ENCODE data around the gene DHX34.
"Not testable (repeated sequence)": the region's sequence is repeated elsewhere in the genome, so short reads cannot be mapped to it uniquely, and the experiment has no call there.

Gene DHX34

DNA sequence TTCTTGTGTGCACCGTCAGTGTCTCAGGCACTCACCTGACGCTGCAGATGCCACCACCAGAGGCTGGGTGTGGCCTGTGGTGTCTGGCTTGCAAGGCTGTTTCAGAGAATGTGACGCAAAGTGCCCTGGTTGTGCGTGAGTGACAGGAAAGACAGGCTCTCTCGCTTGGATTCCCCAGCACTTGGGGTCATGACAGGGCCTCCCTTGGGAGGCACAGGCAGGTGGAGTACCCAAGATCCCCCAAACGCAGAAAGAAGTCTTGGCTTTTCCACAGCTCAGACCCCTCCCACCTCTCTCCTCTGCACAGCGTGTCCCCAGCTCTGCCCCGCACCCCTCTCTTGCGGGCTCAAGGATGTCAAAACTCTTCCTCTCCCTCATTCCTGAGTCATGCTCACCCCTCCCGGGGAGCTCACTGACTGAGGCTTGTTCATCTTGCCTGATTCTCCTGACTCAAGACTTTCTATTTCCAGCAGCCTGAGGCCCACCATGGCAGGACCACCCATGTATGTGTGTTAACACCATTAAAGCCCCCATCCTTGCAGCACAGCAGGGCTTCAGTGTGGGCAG, 21.0 kb downstream of the DHX34 start:
- no peak for DNase-seq (ENCODE audit: low spot score)

GRCh38 chr19:47371261-47371660, 22.1 kb downstream of the DHX34 start:
- DNase-seq (ENCODE audit: low spot score): no peak

DNA sequence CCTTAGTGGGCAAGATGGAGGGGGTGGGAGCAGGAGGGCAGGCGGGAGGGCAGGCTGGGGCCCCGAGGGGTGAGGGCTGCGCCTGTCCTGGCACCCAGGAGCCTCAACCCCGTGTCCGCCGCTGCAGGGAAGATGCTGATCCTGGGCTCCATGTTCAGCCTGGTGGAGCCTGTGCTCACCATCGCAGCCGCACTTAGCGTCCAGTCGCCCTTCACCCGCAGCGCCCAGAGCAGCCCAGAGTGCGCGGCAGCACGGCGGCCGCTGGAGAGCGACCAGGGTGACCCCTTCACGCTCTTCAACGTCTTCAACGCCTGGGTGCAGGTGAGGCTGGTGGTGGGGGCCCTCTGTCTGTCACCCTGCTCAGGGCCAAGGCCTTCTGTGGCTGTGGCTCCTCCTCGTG, 23.5 kb downstream of the DHX34 start:
- no peak for DNase-seq (ENCODE audit: low spot score)

DNA sequence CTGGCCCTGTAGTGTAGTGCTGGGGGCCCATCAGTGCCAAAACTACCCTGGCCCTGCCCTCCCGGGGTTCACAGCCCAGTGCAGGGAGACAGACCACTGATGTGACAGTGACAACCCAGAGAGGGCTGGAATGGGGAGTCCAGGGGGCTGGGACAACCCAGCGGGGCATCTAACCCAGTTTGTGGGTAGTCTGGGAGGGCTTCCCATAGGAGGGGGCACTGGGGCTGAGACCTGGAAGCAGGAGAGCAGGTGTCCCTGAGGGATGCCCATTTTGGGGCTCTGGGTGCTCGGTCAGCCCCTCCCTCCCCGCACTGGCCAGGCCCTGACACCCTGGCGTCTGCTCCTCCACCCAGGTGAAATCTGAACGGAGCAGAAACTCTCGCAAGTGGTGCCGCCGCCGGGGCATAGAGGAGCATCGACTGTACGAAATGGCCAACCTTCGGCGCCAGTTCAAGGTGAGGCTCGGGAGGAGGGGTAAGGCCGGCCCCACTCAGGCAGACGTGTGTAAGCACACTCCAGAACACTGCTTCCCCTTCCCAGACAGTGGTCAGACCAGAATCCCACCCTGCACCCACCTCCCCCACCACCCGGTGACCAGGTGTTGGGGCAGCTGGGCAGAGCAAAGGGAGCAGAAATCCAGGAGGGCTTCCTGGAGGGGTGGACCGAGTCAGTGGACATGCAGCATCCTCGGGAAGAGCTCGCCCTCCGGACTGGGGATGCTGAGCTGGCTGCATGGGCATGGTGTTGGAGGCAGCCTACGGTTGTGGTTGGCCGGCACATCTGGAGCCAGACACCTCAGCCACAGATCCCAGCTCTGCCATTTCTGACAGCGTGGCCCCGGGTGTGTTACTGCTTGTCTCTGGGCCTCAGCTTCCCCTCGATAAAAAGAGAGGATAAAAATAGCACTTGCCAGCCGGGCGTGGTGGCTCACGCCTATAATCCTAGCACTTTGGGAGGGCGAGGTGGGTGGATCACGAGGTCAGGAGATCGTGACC, 24.4 kb downstream of the DHX34 start:
- DNase-seq (ENCODE audit: low spot score): no peak

GRCh38 chr19:47374876-47375693, 26.0 kb downstream of the DHX34 start:
- no peak for DNase-seq (ENCODE audit: low spot score)

DNA sequence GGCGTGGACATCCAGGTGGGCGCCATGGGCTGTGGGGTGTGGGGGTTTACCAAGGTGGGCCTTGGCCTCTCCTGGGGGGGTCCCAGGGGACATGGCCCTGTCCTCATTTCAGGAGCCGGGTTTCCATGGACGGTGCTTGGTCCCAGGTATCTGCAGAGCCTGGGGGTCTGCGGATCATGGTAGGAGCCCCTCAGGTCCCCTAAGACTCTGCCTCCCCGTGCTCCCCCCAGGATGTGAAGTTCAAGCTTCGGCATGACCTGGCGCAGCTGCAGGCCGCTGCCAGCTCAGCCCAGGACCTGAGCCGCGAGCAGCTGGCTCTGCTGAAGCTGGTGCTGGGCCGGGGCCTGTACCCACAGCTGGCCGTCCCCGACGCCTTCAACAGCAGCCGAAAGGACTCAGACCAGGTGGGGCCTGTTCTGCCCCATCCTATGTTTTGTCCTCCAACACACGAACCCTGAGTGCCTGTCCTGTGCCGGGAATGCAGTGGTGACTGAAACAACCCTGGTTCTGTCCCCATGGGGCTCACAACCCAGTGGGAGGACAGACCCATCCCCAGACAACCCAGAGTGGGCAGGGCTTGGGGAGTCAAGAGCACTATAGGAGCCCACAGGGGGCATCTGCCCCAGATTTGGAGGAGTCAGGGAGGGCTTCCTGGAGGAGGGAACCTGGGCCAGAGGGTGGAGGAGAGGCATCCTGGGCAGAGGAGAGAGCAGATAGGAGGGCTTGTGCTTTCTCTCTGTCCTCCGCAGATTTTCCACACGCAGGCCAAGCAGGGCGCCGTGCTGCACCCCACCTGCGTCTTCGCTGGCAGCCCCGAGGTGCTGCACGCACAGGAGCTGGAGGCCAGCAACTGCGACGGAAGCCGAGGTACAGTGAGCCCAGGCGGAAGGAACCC, 26.8 kb downstream of the DHX34 start:
- no peak for DNase-seq (ENCODE audit: low spot score)

DNA sequence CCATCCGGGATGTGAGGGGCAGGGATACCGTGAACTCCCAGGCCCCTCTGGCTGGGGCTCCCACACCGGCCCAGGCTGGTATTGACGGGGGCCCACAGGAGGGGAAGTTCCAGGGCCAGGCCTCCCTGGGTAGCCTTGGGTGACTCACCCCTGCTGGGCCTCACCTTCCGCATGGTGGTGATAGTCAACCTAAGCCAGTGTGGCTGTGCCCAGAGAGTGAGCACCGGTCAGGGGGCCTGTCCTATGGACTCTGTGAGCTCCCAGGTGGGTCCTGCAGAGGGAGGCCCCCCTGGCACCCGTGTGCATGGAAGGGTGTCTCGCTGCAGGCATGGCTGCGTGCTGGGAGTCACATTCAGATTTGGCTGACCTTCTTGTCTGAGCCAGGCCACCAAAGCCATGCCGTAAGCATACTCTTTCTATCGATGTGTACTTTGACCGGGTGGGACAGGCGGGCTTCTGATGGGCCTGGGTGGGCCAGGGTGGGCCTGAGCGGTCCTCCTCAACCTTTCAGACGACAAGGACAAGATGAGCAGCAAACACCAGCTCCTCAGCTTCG, 27.6 kb downstream of the DHX34 start:
- no peak for DNase-seq (ENCODE audit: low spot score)

DNA sequence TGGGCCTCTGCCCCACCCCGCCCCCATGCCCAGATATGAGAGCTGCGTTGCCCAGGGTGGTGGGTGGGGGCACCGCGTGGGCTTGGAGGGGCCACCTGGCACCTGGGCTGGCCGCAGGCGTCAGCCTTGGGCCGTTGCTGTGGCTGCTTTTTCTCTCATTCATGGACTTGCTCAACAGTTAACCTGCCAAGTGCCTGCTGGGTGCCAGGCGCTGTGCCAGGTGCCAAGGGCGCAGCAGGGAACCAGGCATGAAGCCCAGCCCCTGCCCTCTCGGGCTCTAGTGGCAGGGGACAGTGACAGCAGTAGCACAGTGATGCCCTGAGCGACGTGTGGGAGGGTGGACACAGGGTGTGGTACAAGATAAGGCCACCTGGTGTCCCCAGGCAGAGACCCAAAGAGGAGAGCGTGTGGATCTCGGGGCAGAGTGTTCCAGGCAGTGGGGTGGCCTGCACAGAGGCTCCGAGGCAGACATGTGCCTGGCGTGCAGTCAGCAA, 28.1 kb downstream of the DHX34 start:
- no peak for DNase-seq (ENCODE audit: low spot score)

- no peak for DNase-seq (ENCODE audit: low spot score)
Observed at GRCh38 chr19:47377801-47378200, 28.7 kb downstream of the DHX34 start.

DNA sequence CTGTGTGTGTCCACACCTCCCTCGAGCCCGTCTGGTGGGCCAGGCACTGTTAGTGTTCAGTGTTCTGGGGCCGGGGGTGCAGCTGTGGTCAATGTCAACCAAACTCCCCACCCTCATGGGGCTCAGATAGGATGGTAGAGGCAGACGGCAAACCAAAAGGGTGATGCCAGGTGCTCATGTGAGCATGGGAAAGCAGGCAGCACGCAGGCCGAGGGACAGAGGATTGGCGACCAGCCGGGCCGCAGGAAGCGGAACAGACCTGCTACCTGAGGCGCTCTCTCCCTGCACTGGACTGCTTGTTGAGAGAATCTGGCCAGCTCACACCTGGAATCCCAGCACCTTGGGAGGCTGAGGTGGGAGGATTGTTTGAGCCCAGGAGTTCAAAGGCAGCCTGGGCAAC, 29.1 kb downstream of the DHX34 start:
- DNase-seq (ENCODE audit: low spot score): no peak

- no peak for DNase-seq (ENCODE audit: low spot score)
Observed at GRCh38 chr19:47379381-47379938, 30.3 kb downstream of the DHX34 start.

DNA sequence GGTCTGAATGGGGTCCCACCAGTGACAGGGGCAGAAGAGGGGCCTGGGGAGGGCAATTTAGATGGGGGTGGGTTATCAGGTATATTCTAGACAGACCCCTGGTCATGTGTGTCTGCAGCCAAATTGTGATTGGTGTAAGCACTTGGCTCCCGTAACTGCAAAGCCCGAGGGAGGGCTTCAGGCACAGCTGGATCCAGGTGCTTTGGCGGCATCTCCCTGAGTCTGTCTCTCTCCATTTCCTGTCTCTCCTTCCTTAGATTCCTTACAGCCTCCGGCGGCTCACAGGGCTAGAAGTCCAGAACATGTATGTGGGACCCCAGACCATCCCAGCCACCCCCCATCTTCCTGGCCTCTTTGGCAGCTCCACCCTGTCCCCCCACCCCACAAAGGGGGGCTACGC, 31.4 kb downstream of the DHX34 start:
- DNase-seq (ENCODE audit: low spot score): no peak

GRCh38 chr19:47381121-47381520, 32.0 kb downstream of the DHX34 start:
- no peak for DNase-seq (ENCODE audit: low spot score)

- DNase-seq (ENCODE audit: low spot score): no peak
Observed at GRCh38 chr19:47381653-47382279, 32.7 kb downstream of the DHX34 start.

- DNase-seq (ENCODE audit: low spot score): not testable (repeated sequence)
Observed at GRCh38 chr19:47383890-47384289, 34.8 kb downstream of the DHX34 start.

- not testable (repeated sequence) for DNase-seq (ENCODE audit: low spot score)
Observed at GRCh38 chr19:47384533-47384932, 35.4 kb downstream of the DHX34 start.

DNA sequence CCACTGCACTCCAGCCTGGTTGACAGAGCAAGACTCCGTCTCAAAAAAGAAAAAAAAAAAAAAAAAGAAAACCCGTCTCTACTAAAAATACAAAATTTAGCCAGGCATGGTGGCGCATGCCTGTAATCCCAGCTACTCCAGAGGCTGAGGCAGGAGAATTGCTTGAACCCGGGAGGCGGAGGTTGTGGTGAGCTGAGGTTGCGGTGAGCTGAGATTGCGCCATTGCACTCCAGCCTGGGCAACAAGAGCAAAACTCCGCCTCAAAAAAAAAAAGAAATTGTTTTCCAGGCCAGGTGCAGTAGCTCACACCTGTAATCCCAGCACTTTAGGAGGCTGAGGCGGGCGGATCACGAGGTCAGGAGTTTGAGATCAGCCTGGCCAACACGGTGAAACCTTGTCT, 37.5 kb downstream of the DHX34 start:
- not testable (repeated sequence) for DNase-seq (ENCODE audit: low spot score)

DNA sequence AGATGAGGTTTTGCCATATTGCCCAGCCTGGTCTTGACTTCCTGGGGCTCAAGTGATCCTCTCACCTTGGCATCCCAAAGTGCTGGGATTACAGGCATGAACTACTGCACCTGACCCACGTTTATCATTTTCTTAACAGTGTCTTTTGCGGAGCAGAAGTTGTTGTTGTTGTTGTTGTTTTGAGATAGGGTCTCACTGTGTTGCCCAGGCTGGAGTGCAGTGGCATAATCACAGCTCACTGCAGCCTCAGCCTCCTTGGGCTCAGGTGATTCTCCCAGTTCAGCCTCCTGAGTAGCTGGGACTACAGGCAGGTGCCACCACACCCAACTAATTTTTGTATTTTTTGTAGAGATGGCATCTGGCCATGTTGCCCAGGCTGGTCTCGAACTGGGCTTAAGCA, 38.5 kb downstream of the DHX34 start:
- not testable (repeated sequence) for DNase-seq (ENCODE audit: low spot score)

- DNase-seq (ENCODE audit: low spot score): not testable (repeated sequence)
Observed at GRCh38 chr19:47388721-47389120, 39.6 kb downstream of the DHX34 start.

- no peak for DNase-seq (ENCODE audit: low spot score)
Observed at GRCh38 chr19:47389150-47389556, 40.0 kb downstream of the DHX34 start.

All from SW480 (cell line).